Endometrial microvascular endothelial cells (primary cell): ENCODE data around the gene CCDC12. TPM values are rescaled to one million over a fixed set of nuclear protein-coding genes. Genes with fewer than 3 reads are reported as not detected.

ENCODE experiments used
- in situ Hi-C: cut with HindIII; loops from 2 replicates; pipeline ENCODE4 v1.10.0; 2017; ENCODE audit warnings: low sequenced_read_pairs, low pct_unique_long_range_greater_than_20kb; ENCODE audit errors: inconsistent ontology term
- total RNA-seq: library from RNA; depleted of rRNA; stranded (reverse); fragments of >200 nt; gene quantifications from one replicate; pipeline ENCODE4 v1.2.3, GENCODE V29; 2015; ENCODE audit errors: inconsistent ontology term

The CCDC12 gene
- total RNA-seq, 1 donor from 2014 or later: 27.0 TPM

DNA sequence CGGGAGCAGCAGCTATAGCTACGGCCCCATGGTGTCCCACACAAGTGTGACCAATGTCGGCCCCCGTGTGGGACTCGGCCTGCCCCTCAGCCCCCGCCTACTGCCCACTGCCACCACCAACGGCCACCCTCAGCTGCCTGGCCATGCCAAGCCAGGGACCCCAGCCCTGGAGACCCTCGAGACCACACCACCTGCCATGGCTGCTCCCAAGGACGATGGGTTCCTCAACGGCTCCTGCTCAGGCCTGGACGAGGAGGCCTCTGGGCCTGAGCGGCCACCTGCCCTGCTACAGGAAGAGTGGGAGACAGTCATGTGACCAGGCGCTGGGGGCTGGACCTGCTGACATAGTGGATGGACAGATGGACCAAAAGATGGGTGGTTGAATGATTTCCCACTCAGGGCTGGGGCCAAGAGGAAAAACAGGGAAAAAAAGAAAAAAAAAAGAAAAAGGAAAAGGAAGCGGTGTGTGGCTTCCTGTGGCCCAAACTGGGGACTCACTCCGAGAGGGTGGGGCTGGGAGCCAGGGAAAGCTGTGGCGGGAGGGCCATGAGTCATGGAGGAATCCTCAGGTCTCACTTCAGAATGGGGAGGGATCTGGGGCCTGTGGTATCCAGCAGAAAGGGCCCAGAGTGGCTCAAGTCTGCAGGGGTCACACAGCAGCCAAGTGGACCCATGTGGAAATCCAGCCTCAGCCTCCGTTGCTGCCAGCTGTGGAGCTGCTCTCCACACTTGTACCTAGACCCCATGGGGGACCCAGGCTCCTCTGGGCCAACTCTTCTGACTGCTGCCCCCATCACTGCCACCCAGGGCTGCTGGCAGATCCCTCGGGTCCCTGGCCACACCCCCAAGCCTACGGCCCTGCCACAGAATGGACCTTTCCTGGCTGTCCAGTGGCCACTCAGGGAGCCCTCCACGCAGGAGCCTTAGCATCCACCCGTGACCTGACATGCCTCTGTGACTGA lies 72.9 kb downstream of the CCDC12 start:
- in situ Hi-C loops: no loop called here

DNA sequence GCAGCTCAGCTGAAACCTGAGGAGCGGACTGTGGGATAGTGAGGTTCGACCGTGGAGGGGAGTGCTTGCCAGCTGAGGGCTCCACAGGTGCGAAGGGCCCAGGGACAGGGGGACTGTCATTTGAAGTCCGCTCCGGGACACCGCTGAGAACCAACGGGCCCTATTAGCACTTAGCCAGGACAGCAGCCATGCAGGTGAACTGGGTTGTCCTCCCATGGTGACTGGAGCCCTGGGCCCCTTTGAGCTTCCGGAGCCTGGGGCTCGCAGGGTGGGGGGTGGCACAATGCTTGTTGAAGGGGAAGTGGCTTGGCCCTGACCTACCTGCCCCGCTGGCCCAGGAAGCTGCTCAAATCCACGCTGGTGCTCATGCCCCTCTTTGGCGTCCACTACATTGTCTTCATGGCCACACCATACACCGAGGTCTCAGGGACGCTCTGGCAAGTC lies 74.3 kb downstream of the CCDC12 start:
- in situ Hi-C loops: no loop called here

DNA sequence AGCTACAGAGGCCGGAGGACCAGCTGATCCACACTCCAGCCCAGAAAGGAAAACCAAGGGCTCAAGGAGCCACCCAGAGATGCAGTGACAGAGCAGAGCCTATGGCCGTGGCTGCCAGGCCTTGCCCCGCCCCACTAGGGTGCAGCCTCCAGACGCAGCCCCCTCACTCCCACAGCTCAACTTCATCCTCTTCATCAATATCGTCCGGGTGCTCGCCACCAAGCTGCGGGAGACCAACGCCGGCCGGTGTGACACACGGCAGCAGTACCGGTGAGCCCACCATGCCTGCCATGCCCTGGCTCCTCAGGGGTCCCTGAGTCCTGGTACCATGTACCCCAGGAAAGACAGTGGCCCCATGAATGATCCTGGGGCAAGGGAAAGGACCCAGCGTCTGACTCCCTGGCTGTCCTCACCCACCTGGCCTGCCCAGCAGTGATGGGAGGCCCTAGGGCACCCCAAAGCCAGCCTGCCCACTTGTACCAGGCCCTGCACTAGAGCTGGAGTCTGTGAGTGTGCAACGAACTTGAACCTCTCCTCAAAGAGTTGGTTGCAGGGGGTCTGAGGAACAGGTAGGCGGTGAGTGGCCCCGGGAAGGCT lies 74.9 kb downstream of the CCDC12 start:
- in situ Hi-C loops: no loop called here

DNA sequence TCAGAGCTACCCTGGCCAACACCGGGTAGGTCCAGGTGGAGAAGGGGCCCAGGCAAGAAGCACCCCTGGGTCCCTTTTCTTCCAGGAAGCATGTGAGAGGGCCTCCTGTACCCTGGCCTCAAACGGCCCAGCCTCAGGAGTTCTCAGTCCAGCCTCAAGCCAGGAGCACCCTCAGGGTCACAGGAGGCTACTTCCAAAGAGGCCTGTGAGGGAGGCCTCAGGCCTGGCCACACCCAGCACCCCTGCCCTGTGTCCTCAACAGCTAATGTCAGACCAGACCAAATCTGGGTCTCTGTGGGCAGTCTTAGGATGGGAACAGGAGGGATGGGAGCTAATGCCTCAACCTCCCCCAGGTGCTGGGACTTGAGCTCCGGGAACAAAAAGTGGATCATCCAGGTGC lies 75.5 kb downstream of the CCDC12 start:
- in situ Hi-C loops: no loop called here

DNA sequence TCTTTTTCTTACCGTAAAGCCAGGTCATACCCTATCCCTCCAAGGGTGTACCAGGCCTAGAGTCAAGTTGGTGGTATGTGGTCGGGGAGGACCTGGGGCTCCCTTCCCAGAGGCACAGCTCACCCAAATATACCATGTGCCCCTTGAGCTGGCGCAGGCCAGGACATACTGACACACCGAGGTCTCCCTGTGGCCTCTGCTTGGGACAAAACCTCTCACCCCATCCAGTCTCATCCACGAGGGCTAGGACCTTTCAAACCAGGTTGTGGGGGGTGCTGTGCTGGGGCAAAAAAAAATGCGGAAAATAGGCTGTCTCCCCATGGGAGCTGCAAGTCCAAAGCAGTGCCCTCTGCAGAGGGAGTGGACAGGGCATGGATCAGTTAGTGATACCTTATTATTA lies 76.2 kb downstream of the CCDC12 start:
- in situ Hi-C loops: no loop called here

DNA sequence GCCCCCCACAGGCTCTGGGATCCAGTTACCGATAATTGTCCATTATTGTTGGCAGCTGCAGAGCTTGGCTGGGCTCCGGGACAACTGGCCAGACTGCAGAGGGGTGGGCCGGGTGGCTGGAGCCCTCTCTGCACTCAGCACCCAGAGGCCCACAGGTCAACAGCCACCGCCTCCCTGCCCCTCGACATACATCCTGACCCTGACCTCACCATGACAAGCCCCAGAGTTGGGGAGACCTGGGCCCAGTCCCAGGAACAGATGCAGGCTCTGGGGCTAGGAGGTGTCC lies 76.6 kb downstream of the CCDC12 start:
- in situ Hi-C loops: no loop called here

DNA sequence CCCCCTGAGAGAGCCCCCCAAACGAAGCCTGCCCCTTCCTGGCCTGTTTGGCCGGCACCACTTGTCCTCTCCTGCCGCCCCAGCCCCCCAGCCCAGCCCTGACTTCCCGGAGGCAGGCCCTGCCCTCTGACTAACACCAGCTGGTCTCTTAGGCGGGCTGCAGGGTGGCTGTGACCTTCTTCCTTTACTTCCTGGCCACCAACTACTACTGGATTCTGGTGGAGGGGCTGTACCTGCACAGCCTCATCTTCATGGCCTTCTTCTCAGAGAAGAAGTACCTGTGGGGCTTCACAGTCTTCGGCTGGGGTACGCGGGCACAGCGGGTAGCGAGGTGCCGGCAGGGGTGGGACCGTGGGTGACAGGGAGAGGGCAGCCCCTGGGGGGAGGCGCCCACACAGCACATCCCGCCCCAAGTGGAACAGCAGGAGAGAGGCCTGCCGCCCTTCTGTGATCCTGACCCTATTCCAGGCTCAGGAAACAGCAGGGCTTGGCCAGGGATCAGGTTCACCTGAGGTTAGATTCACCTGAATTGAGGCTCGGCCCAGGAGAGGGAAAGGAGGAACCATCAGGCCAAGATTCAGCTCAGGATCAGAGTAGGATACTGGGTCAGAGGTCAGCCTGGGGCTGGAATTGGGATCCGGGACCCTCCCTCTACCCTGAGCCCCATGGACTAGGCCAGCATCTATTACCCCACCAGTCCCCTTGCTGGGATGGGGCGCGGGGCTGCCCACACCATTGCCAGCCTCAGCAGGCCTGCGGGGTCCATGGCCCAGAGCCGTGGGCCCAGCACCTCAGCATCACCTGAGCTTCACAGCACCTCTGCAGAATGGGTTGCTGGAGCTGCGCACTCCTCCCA lies 77.2 kb downstream of the CCDC12 start:
- in situ Hi-C loops: no loop called here

DNA sequence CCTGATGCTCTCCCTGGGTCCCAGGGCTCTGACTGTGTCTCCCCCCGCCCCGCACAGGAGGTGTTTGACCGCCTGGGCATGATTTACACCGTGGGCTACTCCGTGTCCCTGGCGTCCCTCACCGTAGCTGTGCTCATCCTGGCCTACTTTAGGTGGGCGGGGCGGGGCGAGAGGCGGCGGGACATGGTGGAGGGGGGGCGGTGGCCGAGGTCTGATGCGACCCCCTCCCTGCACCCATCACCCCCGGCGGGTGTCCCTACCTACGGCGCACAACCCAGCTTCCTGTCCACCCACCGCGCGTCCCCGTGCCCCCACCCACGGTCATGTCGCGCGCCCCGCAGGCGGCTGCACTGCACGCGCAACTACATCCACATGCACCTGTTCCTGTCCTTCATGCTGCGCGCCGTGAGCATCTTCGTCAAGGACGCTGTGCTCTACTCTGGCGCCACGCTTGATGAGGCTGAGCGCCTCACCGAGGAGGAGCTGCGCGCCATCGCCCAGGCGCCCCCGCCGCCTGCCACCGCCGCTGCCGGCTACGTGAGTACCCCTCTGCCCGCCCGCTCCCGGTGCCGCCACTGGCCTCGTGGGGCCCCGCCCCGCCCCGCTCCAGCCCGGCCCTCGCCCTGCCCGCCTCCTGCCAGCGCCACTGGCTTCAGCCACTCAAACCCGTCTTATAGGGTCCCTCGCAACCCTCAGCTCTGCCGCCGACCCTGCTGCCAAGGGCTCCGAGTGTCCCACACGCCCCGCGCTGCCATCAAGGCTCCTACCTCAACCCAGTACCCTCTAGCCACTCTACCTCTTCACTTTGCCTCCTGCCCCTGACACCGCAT lies 78.0 kb downstream of the CCDC12 start:
- in situ Hi-C loops: no loop called here

DNA sequence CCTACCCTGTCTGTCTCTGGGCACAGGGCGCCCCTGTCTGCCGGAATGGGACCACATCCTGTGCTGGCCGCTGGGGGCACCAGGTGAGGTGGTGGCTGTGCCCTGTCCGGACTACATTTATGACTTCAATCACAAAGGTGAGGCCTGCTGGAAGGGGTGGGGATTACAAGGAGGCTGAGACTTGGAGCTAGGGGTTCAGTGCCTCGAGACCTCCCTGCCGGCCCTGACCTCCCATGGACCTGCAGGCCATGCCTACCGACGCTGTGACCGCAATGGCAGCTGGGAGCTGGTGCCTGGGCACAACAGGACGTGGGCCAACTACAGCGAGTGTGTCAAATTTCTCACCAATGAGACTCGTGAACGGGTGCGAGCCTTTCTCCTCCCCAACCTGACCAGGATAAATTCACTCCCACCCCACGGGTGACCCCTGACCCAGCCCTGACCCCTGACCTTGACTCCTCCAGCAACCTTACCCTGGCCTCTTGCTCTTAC lies 78.7 kb downstream of the CCDC12 start:
- in situ Hi-C loops: no loop called here

DNA sequence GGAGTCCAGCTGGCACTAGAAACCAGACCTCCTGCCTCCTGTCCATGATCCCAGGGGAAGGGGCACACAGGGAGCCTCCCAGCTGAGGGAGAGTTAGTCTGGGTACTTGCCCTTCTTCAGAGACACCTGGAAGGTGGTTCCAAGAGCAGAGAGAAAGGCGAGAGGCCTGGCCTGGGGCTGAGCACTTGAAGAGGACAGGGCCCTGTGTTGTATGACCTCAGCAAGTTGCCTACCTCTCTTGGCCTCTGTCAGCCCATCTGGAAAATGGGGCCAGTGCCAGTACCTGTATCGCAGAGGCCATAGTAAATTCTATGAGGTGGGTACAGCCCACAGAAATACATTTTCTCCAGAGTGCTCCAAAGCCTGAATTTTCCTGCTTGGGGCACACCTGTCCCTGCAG lies 79.5 kb downstream of the CCDC12 start:
- in situ Hi-C loops: no loop called here

DNA sequence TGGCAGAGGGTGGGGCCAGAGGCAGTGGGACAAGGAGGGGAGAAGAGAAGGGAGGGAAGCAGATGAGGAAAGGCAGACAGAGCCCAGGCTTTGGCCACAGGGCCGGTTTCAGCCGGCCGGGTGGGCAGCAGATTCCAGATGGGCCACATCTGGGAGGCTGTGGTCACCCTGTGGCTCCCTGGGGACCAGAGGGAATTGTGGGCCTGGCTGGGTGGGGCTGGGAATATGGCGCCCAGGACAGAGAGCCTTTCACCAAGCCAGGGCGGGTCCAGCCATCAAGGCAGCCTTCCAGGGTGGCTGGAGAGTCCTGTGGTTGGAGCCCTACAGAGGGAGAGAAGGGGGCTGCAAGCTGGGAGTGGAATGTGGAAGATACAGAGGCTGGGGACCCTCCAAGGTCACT lies 80.2 kb downstream of the CCDC12 start:
- in situ Hi-C loops: no loop called here

DNA sequence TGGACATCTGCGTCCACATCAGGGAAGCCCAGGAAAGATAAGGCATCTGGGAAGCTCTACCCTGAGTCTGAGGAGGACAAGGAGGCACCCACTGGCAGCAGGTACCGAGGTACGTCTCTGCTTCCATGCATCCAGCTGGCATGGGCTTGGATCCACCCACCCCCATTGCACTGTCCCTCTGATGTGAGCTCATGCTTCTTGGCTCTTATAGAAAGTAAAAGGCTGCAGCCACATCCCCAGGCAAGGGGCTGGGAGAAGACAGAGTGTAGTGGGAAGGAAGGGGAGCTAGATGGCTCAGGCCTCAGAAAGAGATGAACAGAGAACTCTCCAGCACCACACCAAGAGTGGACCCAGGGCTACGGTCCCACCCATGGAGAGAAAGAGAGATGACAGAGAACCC lies 80.8 kb downstream of the CCDC12 start:
- in situ Hi-C loops: no loop called here

DNA sequence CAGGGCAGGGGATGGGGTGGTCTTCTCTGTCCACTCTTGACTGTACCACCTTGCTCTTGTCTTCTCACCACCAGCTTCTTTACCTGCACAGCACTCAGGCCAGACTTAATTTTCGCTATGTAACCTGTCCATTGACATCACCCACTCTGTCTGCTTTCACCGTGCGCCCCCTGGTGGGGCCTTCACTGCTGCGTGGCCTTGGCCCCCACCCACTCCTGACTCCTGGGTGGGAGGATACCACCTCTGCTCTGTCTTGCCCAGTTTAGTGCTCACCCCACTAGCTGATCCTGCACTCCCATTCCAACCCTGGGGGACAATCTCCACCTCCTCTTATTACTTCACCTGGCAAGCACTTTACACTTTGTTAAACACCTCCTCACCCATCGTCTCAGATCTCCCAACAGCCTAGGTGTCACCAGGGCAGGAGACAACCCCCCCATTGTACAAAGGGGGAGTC lies 81.3 kb downstream of the CCDC12 start:
- in situ Hi-C loops: no loop called here

DNA sequence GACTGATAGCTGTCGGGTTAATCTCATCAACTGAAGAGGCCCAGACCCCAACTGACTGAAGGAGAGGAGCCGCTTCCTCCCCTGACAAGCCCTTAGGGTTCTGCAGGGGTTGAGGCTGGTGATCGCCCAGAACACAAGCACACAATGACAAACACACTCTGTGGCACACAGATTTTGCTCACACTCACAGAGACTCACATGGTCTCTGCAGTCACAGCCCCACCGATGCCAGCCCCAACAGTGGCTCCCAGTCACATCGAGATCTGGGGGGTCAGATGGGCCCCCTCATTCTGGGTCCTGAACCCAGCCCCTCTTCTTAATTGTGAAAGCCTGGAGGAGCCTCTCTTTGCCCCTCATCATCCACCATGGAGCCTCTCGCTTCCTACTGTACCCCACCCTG lies 82.3 kb downstream of the CCDC12 start:
- in situ Hi-C loops: no loop called here

DNA sequence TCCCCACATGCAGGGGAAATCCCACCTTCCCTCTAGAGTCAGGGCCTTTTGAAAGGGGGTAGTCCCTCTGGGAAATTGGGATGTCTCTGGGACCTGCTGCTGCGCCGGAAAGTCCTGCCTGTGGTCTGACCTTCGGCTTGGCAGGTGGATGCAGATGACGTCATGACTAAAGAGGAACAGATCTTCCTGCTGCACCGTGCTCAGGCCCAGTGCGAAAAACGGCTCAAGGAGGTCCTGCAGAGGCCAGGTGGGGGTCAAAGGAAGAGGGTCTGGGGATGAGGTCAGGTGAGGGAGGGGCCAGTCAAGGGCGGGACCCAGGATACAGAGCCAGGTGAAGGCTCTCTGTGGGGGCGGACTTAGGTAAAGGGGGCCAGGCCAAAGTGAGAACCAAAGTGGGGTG lies 82.8 kb downstream of the CCDC12 start:
- in situ Hi-C loops: no loop called here

DNA sequence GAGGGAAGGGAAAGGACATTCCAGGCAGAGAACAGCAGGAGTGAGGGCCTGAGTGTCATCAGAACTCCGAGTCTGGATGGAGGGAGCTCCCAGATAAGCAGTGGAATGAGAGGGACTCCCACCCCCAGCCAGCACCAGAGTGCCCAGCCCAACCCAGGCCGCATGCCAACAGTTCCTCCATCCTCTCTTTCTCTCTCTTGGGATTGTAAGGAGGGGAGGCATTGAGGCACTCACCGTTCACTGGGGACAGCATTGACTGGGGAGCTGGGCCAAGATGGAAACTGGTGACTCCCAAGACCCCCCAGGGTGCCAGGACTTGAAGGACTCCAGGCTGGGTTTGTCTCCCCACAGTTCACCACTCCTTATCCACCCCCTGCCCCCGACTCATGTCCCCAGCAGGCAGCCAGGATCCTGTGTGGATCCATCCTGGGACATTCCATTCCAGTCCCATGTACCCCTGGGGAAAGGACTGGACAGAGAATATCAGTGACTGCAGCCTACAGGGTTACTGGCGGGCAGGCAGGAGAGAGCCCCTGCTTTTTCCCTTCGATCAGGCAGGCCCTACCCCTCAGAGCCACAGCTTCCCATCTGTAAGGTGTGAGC lies 83.3 kb downstream of the CCDC12 start:
- in situ Hi-C loops: no loop called here

DNA sequence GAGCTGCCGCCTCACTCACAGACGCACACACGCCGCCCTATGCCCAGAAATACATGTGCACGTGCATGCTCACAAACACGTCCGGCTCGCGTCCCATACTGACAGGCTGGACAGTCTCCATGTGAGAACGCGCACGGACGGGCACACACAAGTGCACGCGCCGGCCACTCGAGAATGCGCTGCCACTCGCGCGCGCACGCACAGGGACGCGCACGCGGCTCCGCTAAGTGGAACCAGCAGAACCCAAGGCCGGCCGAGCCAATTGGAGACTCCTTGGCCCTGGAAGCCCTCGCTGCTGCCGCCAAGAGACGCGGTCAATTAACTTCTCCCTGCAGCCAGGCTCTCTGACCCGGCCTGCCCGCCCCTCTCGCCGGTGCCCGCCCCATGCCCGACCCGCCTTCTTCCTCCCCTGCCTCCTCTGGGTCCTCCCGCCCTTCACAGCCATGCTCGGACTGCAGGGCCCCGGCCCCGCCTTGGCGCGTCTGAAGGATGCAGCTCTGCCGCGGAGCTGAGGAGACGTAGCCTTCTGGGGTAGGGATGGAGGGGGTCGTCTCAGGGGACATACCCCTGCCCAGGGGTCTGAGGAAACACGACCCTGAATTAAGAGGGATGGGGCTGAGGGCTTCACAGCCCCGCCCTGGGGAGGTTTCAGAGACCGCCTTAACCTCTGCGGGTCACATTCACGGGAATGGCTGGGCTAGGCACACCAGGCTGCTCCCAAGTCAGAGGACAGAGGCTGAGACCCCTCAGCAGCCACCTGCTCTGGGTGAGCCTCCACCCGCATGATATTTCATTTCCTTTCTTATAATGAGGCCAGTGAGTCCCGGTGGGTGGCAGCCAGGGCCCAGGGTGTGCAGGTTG lies 84.0 kb downstream of the CCDC12 start:
- in situ Hi-C loops: no loop called here
